BLaER1 treated with 17β-estradiol and CSF1 and Interleukin-3, amounts not matched to agents 10 nM and 100 nM (cell line): Measurements from ENCODE around the gene MLYCD.
A peak's percentile ranks its signal among the peaks of the same experiment; 100 is the strongest.

ENCODE experiments used
- H3K27ac ChIP-seq, 11 experiments: shearing (Covaris generic); formaldehyde crosslinking; 2 replicates each; pipeline ENCODE4 v1.8.1; 2022
- H3K27me3 ChIP-seq, 11 experiments: shearing (Covaris generic); formaldehyde crosslinking; 2 replicates each; pipeline ENCODE4 v1.8.1; 2022
- H3K36me3 ChIP-seq, 11 experiments: shearing (Covaris generic); formaldehyde crosslinking; 2 replicates each; pipeline ENCODE4 v1.8.1; 2022
- H3K4me1 ChIP-seq, 10 experiments: shearing (Covaris generic); formaldehyde crosslinking; 2 replicates each; pipeline ENCODE4 v1.8.1; 2022
- H3K4me2 ChIP-seq, 11 experiments: shearing (Covaris generic); formaldehyde crosslinking; 2 replicates each; pipeline ENCODE4 v1.8.1; 2022
- H3K4me3 ChIP-seq, 10 experiments: shearing (Covaris generic); formaldehyde crosslinking; 2 replicates each; pipeline ENCODE4 v1.8.1; 2022
- H3K9ac ChIP-seq, 11 experiments: shearing (Covaris generic); formaldehyde crosslinking; 2 replicates each; pipeline ENCODE4 v1.8.1; 2022
- H3K9me3 ChIP-seq, 11 experiments: shearing (Covaris generic); formaldehyde crosslinking; replicated peaks in 1 of 11; 2 replicates each; pipeline ENCODE4 v1.8.1; 2022
- H4K20me1 ChIP-seq, 11 experiments: shearing (Covaris generic); formaldehyde crosslinking; 2 replicates each; pipeline ENCODE4 v1.8.1; 2022
- Cebpa-rat ChIP-seq, 11 experiments: shearing (Covaris generic); IDR thresholded peaks; 2 replicates each; pipeline ENCODE4 v1.8.1; 2022

MLYCD gene

DNA sequence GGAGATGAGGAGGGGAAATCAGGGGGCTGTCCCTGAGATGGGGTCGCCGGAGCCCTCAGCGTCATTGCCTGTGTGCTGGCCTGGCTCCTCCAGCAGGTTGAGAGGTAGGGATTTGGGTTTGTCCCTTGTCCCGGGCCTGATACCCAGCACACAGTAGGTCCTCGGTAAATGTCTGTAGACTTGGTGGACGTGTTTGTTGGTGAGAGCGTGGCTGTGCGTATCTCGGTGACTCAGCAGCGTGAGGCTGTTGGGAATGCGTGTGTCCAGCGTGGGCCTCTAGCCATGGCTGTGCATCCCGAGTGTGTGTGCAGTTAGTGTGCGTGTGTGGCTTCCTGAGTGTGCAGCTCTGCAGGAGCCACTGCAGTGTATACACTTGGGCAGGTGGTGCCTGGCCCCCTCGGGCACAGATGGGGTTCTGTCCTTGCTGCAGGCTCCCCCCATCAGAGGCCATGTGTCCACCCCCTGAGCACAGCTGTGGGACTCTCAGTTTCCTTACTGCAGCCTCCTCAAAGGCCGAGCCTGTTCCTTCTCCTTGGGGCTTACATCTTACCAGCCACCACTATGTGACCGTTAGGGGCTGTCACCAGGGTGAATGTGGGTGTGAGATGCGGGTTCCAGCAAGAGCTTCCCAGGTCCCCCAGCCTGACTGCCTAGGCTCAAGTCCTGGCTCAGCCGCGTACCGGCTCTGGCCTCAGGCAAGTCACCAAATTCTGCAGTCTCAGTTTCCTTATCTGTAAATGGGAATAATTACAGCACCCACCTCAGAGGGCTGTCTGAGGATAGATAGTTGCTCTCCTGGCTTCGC is 74.9 kb downstream of the MLYCD start:
- H3K9me3 ChIP-seq, result peaks cover 12 to 18% (median 16%) of the 10 kb centered on the region in 11 experiments
- H3K4me1 ChIP-seq, result peaks cover 0 to 12% (median 3%) of the 10 kb centered on the region in 10 experiments; a peak in 6 of 20 replicates
- H3K4me3 ChIP-seq, result no peak overlapping the region
- H3K27me3 ChIP-seq, result peaks cover 10 to 26% (median 17%) of the 10 kb centered on the region in 11 experiments
- no peaks in the 10 kb centered on the region; a peak in 1 of 22 replicates for H3K36me3 ChIP-seq
- no peak overlapping the region for H3K27ac ChIP-seq
- TF ChIP-seq Cebpa-rat (IDR thresholded peaks at IDR 0.05), result no peak
- peaks cover 0 to 28% (median 0%) of the 10 kb centered on the region in 11 experiments; a peak in 6 of 22 replicates for H4K20me1 ChIP-seq
- H3K4me2 ChIP-seq, result peak overlapping the region in 3 of 11 experiments; percentile 12 to 32 (median 29); a peak in 4 of 22 replicates
- H3K9ac ChIP-seq, result no peak overlapping the region

GRCh38 chr16:83974475-83974874 is 75.6 kb downstream of the MLYCD start:
- Histone ChIP-seq H3K4me2 (peak overlapping the region in 3 of 11 experiments; percentile 12 to 32 (median 29); a peak in 4 of 22 replicates), H3K36me3 (no peaks in the 10 kb centered on the region; a peak in 1 of 22 replicates), H3K9ac (no peak overlapping the region), H3K4me3 (no peak overlapping the region), H3K4me1 (peaks cover 0 to 12% (median 3%) of the 10 kb centered on the region in 10 experiments; a peak in 6 of 20 replicates), H3K27me3 (peaks cover 5 to 20% (median 10%) of the 10 kb centered on the region in 11 experiments; a peak in 18 of 22 replicates), H4K20me1 (peaks cover 0 to 28% (median 0%) of the 10 kb centered on the region in 11 experiments; a peak in 6 of 22 replicates), H3K27ac (no peak overlapping the region), H3K9me3 (peaks cover 17 to 24% (median 22%) of the 10 kb centered on the region in 11 experiments)
- TF ChIP-seq Cebpa-rat (IDR thresholded peaks at IDR 0.05), result no peak

GRCh38 chr16:83975590-83976260 is 76.8 kb downstream of the MLYCD start:
- Histone ChIP-seq H3K36me3 (no peaks in the 10 kb centered on the region; a peak in 1 of 22 replicates), H3K27me3 (peaks cover 0 to 7% (median 0%) of the 10 kb centered on the region in 11 experiments; a peak in 1 of 22 replicates), H3K4me2 (no peak overlapping the region), H3K4me3 (no peak overlapping the region), H3K9ac (no peak overlapping the region), H3K9me3 (peaks cover 17 to 24% (median 22%) of the 10 kb centered on the region in 11 experiments), H4K20me1 (peaks cover 0 to 26% (median 0%) of the 10 kb centered on the region in 11 experiments; a peak in 5 of 22 replicates), H3K27ac (no peak overlapping the region), H3K4me1 (peaks cover 0 to 12% (median 3%) of the 10 kb centered on the region in 10 experiments; a peak in 6 of 20 replicates)
- no peak for TF ChIP-seq Cebpa-rat (IDR thresholded peaks at IDR 0.05)
